PC-3 (cell line): ENCODE data around the gene NTM. TPM values are rescaled to one million over a fixed set of nuclear protein-coding genes. Genes with fewer than 3 reads are reported as not detected.

ENCODE experiments used
- ATAC-seq: fragments of 200-7000 bp; cut with Tn5 transposase; 2 replicates; pipeline ENCODE4 v1.9.1; 2020; ENCODE audit warnings: mild to moderate bottlenecking, moderate library complexity
- BruUV-seq: library from RNA; stranded (reverse); fragments of 400-500 nt; replicated peaks from 2 replicates; lab custom pipeline; 2021; lab: Mats Ljungman, UMichigan
- CTCF ChIA-PET: fragments of 300-600 bp; sonication (Branson Sonifier 250); formaldehyde crosslinking; loops from one replicate; lab custom pipeline; 2022; ENCODE audit warnings: antibody characterized with exemption; lab: Charles Lee
- POLR2A ChIA-PET: fragments of 300-600 bp; sonication (Branson Sonifier 250); formaldehyde crosslinking; loops from one replicate; lab custom pipeline; 2022; ENCODE audit warnings: antibody characterized with exemption; ENCODE audit not compliant: unreplicated experiment; lab: Charles Lee
- DNase-seq: peaks from one replicate; pipeline ENCODE4 v3.0.0-alpha.2; 2015
- H2AFZ ChIP-seq: fragments of 300-600 bp; sonication (generic); 2 replicates; pipeline ENCODE4 v1.6.0; 2016; ENCODE audit warnings: antibody characterized with exemption, low read length
- H3F3A ChIP-seq: fragments of 300-600 bp; sonication (generic); one replicate; pipeline ENCODE4 v1.6.0; 2017; ENCODE audit warnings: antibody characterized with exemption, low read length, control low read depth, mild to moderate bottlenecking; ENCODE audit not compliant: unreplicated experiment
- H3K27ac ChIP-seq: fragments of 300-600 bp; sonication (generic); 2 replicates; pipeline ENCODE4 v1.5.1; 2016; ENCODE audit warnings: mild to moderate bottlenecking, low read length
- H3K27me3 ChIP-seq: fragments of 300-600 bp; sonication (generic); 2 replicates; pipeline ENCODE4 v1.6.1; 2016; ENCODE audit warnings: low read length, mixed read lengths
- H3K36me3 ChIP-seq: fragments of 300-600 bp; sonication (generic); 2 replicates; pipeline ENCODE4 v1.6.1; 2016; ENCODE audit warnings: low read depth, mixed run types, low read length, mixed read lengths
- H3K4me1 ChIP-seq: fragments of 300-600 bp; sonication (generic); 2 replicates; pipeline ENCODE4 v1.5.1; 2016; ENCODE audit warnings: low read length; ENCODE audit not compliant: insufficient read depth
- H3K4me2 ChIP-seq: fragments of 300-600 bp; sonication (generic); 2 replicates; pipeline ENCODE4 v1.6.0; 2016; ENCODE audit warnings: low read length
- H3K4me3 ChIP-seq: fragments of 300-600 bp; sonication (generic); 2 replicates; pipeline ENCODE4 v1.5.1; 2016; ENCODE audit warnings: mild to moderate bottlenecking, low read length, mixed read lengths
- H3K79me2 ChIP-seq: fragments of 300-600 bp; sonication (generic); 2 replicates; pipeline ENCODE4 v1.6.1; 2017; ENCODE audit warnings: low read length, mixed read lengths
- H3K9ac ChIP-seq: fragments of 300-600 bp; sonication (generic); 2 replicates; pipeline ENCODE4 v1.6.0; 2016; ENCODE audit warnings: mild to moderate bottlenecking, low read length
- H3K9me2 ChIP-seq: fragments of 300-600 bp; sonication (generic); replicated peaks from 2 replicates; pipeline ENCODE4 v1.6.1; 2016; ENCODE audit warnings: mixed run types, low read length, mixed read lengths
- H3K9me3 ChIP-seq: fragments of 300-600 bp; sonication (generic); 2 replicates; pipeline ENCODE4 v1.6.1; 2016; ENCODE audit warnings: low read length, mixed read lengths
- H4K20me1 ChIP-seq: fragments of 300-600 bp; sonication (generic); 2 replicates; pipeline ENCODE4 v1.6.1; 2016; ENCODE audit warnings: low read length, mixed read lengths
- CTCF ChIP-seq: fragments of 300-600 bp; sonication (generic); conservative IDR thresholded peaks from 2 replicates; pipeline ENCODE4 v1.5.1; 2017; ENCODE audit warnings: antibody characterized with exemption, low read depth, mild to moderate bottlenecking, low read length
- EZH2 ChIP-seq: fragments of 300-600 bp; sonication (generic); IDR thresholded peaks from one replicate; pipeline ENCODE4 v1.6.1; 2017; ENCODE audit warnings: antibody characterized with exemption, mild to moderate bottlenecking, low read length; ENCODE audit not compliant: unreplicated experiment
- EZH2phosphoT487 ChIP-seq: fragments of 300-600 bp; sonication (generic); IDR thresholded peaks from 2 replicates; pipeline ENCODE4 v1.6.1; 2018; ENCODE audit warnings: mild to moderate bottlenecking, antibody characterized with exemption, low read length, borderline replicate concordance
- intact Hi-C: fragments of 100-400 bp; cut with micrococcal nuclease; formaldehyde crosslinking; loops from 2 replicates; pipeline ENCODE4 v1.9.0; 2023
- total RNA-seq: library from RNA; depleted of rRNA; stranded (reverse); fragments of >200 nt; gene quantifications from 2 replicates; pipeline ENCODE4 v1.2.3, GENCODE V29; 2014

Gene NTM
- total RNA-seq, 1 experiment from 2014 or later: not detected

GRCh38 chr11:131481303-131481702 is 110.9 kb downstream of the NTM start:
- Histone ChIP-seq H3K9me3 (no peaks in the 10 kb centered on the region), H3K79me2 (no peaks in the 10 kb centered on the region), H3K36me3 (no peaks in the 10 kb centered on the region), H3K9ac (no peak overlapping the region), H3K27ac (no peak overlapping the region), H3K4me3 (no peak overlapping the region), H3K9me2 (no peaks in the 10 kb centered on the region), H3K4me1 (no peaks in the 10 kb centered on the region), H3F3A (no peaks in the 10 kb centered on the region), H2AFZ (no peak overlapping the region), H3K4me2 (no peak overlapping the region), H3K27me3 (peaks cover 26% of the 10 kb centered on the region; the same call in 1 of the 2 replicates), H4K20me1 (no peaks in the 10 kb centered on the region)
- TF ChIP-seq EZH2phosphoT487: no peak
- no peak for TF ChIP-seq EZH2
- TF ChIP-seq CTCF: no peak
- ATAC-seq (no peak), DNase-seq (no peak)
- POLR2A ChIA-PET: no interaction called here
- BruUV-seq: no TSS peak
- intact Hi-C loops: no loop called here
- CTCF ChIA-PET: no interaction called here

DNA sequence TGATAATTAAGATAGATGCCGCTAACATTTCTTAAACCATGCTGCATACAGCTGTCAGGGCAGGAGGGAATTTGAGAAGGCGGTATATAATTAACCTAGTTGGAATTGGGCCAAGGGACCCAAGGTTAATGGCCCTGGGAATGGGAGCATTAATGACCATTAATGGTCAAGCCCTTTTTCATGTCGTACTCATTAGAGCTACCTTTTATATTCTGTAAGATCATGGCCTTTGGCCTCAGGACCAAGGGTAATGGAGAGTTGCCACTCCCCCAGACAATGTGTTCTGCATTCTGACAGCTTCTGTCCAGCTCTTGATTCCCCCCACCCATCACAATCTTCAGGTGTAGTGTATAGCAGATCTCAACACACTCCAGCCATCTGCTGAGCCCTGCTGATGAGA is 111.6 kb downstream of the NTM start:
- no peaks in the 10 kb centered on the region for H3K79me2 ChIP-seq
- ChIA-PET POLR2A (no interaction called here), CTCF (no interaction called here)
- no peak overlapping the region for H3K27ac ChIP-seq
- TF ChIP-seq CTCF: no peak
- no peak for TF ChIP-seq EZH2phosphoT487
- TF ChIP-seq EZH2: no peak
- no peaks in the 10 kb centered on the region for H3F3A ChIP-seq
- no TSS peak for BruUV-seq
- no peak overlapping the region for H2AFZ ChIP-seq
- H3K36me3 ChIP-seq: no peaks in the 10 kb centered on the region
- peaks cover 27% of the 10 kb centered on the region; the same call in 1 of the 2 replicates for H3K27me3 ChIP-seq
- H3K9me3 ChIP-seq: no peaks in the 10 kb centered on the region
- no peak overlapping the region for H3K4me3 ChIP-seq
- intact Hi-C loops: no loop called here
- H3K9ac ChIP-seq: no peak overlapping the region
- H4K20me1 ChIP-seq: no peaks in the 10 kb centered on the region
- H3K4me1 ChIP-seq: no peaks in the 10 kb centered on the region
- DNase-seq (no peak), ATAC-seq (no peak)
- no peak overlapping the region for H3K4me2 ChIP-seq
- no peaks in the 10 kb centered on the region for H3K9me2 ChIP-seq

GRCh38 chr11:131483453-131483852 is 113.0 kb downstream of the NTM start:
- H3K4me1 ChIP-seq: no peaks in the 10 kb centered on the region
- no peak overlapping the region for H3K4me2 ChIP-seq
- H3K4me3 ChIP-seq: no peak overlapping the region
- H3K27me3 ChIP-seq: peaks cover 27% of the 10 kb centered on the region; the same call in 1 of the 2 replicates
- ChIA-PET POLR2A (no interaction called here), CTCF (no interaction called here)
- H2AFZ ChIP-seq: no peak overlapping the region
- H4K20me1 ChIP-seq: no peaks in the 10 kb centered on the region
- intact Hi-C loops: no loop called here
- DNase-seq (no peak), ATAC-seq (no peak)
- no peaks in the 10 kb centered on the region for H3K79me2 ChIP-seq
- no peaks in the 10 kb centered on the region for H3K36me3 ChIP-seq
- H3K27ac ChIP-seq: no peak overlapping the region
- H3K9ac ChIP-seq: no peak overlapping the region
- no peaks in the 10 kb centered on the region for H3K9me2 ChIP-seq
- TF ChIP-seq CTCF: no peak
- no peak for TF ChIP-seq EZH2
- TF ChIP-seq EZH2phosphoT487: no peak
- no TSS peak for BruUV-seq
- H3F3A ChIP-seq: no peaks in the 10 kb centered on the region
- H3K9me3 ChIP-seq: no peaks in the 10 kb centered on the region
